H54 (cell line): ENCODE results near the gene CLCNKA.
"Not testable (repeated sequence)": the region's sequence is repeated elsewhere in the genome, so short reads cannot be mapped to it uniquely, and the experiment has no call there.

Experiments used
- DNase-seq: peaks from one replicate; pipeline ENCODE4 v3.0.0; 2011; ENCODE audit warnings: low spot score, mixed read lengths; ENCODE audit not compliant: insufficient read length
- FAIRE-seq: peaks from 3 replicates; lab custom pipeline; 2011; peaks lifted over from hg19 to GRCh38; lab: Jason Lieb, UNC
- POLR2A ChIP-seq: IDR thresholded peaks from 2 replicates; pipeline ENCODE4 v1.6.1; 2011; ENCODE audit warnings: low read depth, mild to moderate bottlenecking, low read length

Gene CLCNKA

GRCh38 chr1:16032388-16033102 lies 10.7 kb downstream of the CLCNKA start:
- TF ChIP-seq POLR2A = no peak
- FAIRE-seq (no peak), DNase-seq (peak; percentile 80)

- not testable (repeated sequence) for DNase-seq, FAIRE-seq
Observed at GRCh38 chr1:16033103-16033632, 11.3 kb downstream of the CLCNKA start.

GRCh38 chr1:16036461-16036860 lies 14.6 kb downstream of the CLCNKA start:
- DNase-seq, FAIRE-seq: not testable (repeated sequence)

GRCh38 chr1:16038620-16038912 lies 16.7 kb downstream of the CLCNKA start:
- no peak for TF ChIP-seq POLR2A
- DNase-seq (peak; percentile 49), FAIRE-seq (no peak)

GRCh38 chr1:16039871-16040270 lies 18.0 kb downstream of the CLCNKA start:
- not testable (repeated sequence) for FAIRE-seq, DNase-seq

- no peak for FAIRE-seq
- no peak for DNase-seq
- no peak for TF ChIP-seq POLR2A
Observed at GRCh38 chr1:16041200-16041599, 19.4 kb downstream of the CLCNKA start.

GRCh38 chr1:16042096-16042495 lies 20.3 kb downstream of the CLCNKA start:
- TF ChIP-seq POLR2A = no peak
- DNase-seq = no peak
- FAIRE-seq = no peak

- DNase-seq = not testable (repeated sequence)
- FAIRE-seq = peak; percentile 41
Observed at GRCh38 chr1:16042654-16043053, 20.8 kb downstream of the CLCNKA start.

GRCh38 chr1:16043521-16043920 lies 21.7 kb downstream of the CLCNKA start, which contains the start of gene CLCNKB:
Gene CLCNKB (plus strand): TSS chr1:16043782. CDS start chr1:16044493, 711 bp downstream.
- DNase-seq (no peak), FAIRE-seq (no peak)
- no peak for TF ChIP-seq POLR2A

- no peak for TF ChIP-seq POLR2A
- DNase-seq = no peak
- no peak for FAIRE-seq
Observed at GRCh38 chr1:16043950-16044349, 22.1 kb downstream of the CLCNKA start.

- no peak for FAIRE-seq
- DNase-seq = no peak
- TF ChIP-seq POLR2A = no peak
Observed at GRCh38 chr1:16046842-16047241, 25.0 kb downstream of the CLCNKA start.

- no peak for TF ChIP-seq POLR2A
- no peak for FAIRE-seq
- no peak for DNase-seq
Observed at GRCh38 chr1:16047791-16048475, 26.1 kb downstream of the CLCNKA start.

GRCh38 chr1:16048573-16049189 lies 26.8 kb downstream of the CLCNKA start:
- FAIRE-seq (no peak), DNase-seq (no peak)
- no peak for TF ChIP-seq POLR2A

GRCh38 chr1:16050328-16050727 lies 28.5 kb downstream of the CLCNKA start:
- no peak for TF ChIP-seq POLR2A
- FAIRE-seq (no peak), DNase-seq (no peak)
